GM21786 (cell line): ENCODE measurements around the gene SUDS3.
"Not testable (repeated sequence)": the region's sequence is repeated elsewhere in the genome, so short reads cannot be mapped to it uniquely, and the experiment has no call there.

Experiments used
- ATAC-seq: cut with Tn5 transposase; IDR thresholded peaks from one replicate; pipeline ENCODE4 v1.9.1; 2021; ENCODE audit not compliant: unreplicated experiment

SUDS3 gene

GRCh38 chr12:118376089-118377020, at the start of gene SUDS3:
Gene SUDS3, plus strand, starts transcription at chr12:118376555. Its CDS starts 137 bp downstream, at chr12:118376692.
- no peak for ATAC-seq

DNA sequence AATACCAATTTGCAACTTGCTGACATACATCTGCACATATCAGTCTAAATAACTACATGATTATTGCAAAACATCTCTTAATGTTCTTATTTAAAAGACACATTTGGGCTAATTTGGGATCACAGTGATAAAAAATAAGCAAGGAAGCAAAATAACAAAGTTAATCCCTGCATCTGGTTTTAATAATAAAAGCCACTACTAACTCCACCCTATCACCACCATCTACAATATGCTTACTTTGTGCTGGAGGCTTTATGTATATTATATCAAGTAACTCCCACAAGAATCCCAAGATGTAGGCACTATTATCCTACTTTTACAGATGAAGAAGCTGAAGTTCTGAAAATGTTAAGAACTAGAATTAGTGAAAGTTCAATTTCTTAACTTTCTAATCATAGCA, 49.4 kb upstream of the SUDS3 start:
- no peak for ATAC-seq

GRCh38 chr12:118327391-118327790, 49.0 kb upstream of the SUDS3 start:
- ATAC-seq = no peak

DNA sequence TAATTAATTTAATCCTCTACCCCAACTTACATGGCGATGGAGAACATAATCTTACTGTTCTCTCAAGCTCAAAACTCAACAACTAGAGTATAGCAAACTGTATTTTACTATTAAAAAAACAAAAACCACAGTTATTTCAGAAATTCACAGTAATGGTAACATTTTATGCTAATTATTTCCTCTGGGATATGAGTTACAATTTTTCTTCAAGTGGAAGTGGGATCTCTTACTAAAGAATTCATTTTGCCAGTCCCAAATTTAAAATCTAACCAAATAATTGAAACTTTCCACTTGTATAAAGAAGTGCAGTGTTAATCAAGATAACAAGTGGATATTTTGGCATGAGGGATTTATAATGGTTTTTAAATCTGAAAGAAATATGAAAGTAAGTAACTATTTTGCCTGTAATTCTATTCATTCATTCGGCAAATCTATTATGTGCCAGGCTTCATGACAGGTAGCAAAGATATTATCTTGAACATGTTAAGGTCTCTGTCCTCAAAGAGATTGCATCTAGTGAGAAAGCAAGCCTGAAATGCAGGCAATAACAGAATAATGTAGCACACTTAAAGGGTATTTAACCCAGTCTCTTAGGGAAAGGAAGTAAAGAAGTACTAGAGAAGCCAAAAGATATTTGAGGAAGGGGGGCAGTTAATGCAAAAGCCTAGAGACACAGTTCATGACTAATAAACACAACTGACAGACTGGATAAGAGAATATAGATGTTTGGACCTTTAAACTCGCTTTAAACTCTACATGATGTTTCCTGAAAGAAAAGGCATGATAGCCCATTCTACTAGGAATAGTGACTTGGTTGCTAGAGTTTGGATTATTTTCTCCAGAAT, 47.6 kb upstream of the SUDS3 start:
- ATAC-seq = no peak

DNA sequence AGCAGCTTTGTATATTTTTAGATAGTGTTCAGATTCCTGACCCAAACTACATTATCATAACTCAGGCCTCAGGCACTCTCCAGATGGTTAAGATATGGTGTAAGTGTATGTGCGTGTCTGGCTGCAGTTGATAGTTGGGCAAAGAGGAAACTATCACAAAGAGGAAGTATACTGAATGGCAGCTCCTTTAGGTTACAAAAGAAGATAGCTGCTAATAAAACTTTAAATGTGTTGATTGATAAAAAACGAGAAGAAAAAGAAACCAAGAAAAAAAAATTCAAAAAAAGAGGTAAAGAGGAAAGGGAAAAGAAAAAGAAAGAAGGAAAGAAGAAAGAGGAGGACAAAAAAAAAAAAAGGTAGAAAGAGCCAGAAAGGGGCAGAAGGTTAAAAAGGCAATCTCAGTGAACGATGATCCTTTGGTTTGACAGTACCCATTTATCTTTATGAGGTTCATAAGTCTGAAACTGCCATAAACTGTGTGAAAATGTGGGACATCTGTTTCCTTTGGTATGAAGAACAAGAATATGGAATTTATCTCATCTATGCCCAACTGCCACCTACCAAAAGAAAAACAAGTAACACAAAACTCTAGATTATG, 45.8 kb upstream of the SUDS3 start:
- ATAC-seq = peak; percentile 83

GRCh38 chr12:118332511-118332910, 43.8 kb upstream of the SUDS3 start:
- no peak for ATAC-seq

GRCh38 chr12:118334241-118334640, 42.1 kb upstream of the SUDS3 start:
- no peak for ATAC-seq

DNA sequence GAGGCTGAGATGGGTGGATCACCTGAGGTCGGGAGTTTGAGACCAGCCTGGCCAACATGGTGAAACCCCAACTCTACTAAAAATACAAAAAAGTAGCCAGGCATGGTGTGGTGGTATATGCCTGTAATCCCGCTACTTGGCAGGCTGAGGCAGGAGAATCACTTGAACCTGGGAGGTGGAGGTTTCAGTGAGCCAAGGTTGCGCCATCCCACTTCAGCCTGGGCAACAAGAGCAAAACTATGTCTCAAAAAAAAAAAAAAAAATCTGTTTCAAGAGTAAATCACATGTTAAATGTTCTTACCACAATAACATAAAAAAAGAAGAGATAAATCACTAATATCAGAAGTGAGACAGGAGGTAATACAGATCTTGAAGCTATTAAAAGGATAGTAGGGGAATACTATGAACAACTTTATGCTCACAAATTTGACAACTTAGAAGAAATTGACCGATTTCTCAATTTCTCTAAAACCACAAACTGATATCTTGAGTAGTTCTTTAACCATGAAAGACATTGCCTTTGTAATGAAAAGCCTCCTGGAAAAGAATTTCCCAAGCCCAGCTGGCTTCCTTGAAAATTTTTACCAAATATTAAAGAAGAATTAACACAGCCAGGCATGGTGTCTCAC, 41.3 kb upstream of the SUDS3 start:
- no peak for ATAC-seq

GRCh38 chr12:118336123-118336522, 40.2 kb upstream of the SUDS3 start:
- ATAC-seq = no peak

- no peak for ATAC-seq
Observed at GRCh38 chr12:118337194-118337838, 39.0 kb upstream of the SUDS3 start.

DNA sequence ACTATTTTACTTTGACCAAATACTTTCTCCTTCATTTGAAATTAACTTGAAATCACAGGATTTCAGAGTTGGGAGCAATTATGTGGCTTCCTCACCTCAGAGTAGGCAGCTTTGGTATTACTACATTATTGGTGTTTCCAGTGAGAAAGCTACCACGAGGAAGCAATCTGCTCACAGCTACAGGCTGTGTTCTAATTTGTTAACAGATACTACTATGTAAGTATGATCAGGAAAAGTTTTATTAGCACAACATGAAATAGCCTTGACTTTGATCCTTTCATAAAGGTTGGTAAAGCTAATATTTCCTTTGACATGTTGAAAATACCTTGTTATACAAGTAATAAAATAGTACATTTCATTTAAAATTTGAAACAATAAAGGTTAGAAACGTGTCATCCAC, 34.3 kb upstream of the SUDS3 start:
- no peak for ATAC-seq

DNA sequence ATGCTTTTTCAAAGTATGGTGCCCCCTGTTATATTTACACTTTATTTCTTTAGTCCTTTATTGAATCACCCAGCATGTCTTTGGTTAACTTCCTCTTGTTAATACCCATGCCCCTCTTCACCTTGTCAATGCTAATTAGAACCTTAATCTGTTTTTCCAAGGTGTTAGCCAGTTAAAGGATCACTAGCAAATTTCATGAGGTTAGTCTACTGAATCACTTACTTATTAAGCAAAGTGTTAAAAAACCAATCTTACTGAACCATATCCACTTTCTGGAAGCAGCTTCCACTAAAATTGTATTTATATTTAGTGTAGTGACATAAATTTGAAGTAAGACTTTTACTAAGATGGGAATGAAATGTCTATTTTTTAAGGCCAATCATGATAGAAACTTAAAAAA, 31.5 kb upstream of the SUDS3 start:
- no peak for ATAC-seq

DNA sequence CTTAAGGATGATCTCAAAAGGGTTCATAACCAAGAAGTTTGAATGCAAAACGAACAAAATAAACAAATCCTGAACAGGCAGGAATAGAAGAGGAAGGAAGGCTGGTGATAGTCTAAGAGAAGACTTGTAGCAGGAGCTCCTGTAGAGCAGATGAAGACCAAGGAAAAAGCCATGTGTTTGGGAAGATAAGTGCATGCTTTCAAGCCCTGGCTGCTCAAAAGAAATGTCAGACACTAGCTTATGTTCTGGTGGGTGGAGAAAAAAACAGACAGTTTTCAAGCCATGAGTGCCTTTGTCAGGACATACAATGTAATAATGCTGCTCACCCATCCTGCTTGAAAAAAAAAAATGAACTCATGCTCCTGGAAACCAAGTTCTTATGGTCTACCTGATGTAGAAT, 31.0 kb upstream of the SUDS3 start:
- ATAC-seq = no peak

DNA sequence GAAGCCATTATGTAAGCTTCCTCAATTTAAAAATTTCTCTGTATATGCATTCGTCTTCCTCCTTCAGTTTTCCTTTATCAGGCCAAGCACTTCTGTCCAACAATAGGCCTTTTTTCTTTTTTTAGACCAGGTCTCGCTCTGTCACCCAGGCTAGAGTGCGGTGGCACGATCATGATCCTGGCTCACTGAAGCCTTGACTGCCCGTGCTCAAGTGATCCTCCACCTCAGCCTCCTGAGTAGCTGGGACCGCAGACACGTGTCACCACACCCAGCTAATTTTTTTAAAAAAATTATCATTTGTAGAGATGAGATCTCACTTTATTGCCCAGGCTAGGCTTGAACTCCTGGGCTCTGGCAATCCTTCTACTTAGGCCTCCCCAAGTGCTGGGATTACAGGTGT, 29.5 kb upstream of the SUDS3 start:
- peak; percentile 69 for ATAC-seq

- no peak for ATAC-seq
Observed at GRCh38 chr12:118347916-118348315, 28.4 kb upstream of the SUDS3 start.

DNA sequence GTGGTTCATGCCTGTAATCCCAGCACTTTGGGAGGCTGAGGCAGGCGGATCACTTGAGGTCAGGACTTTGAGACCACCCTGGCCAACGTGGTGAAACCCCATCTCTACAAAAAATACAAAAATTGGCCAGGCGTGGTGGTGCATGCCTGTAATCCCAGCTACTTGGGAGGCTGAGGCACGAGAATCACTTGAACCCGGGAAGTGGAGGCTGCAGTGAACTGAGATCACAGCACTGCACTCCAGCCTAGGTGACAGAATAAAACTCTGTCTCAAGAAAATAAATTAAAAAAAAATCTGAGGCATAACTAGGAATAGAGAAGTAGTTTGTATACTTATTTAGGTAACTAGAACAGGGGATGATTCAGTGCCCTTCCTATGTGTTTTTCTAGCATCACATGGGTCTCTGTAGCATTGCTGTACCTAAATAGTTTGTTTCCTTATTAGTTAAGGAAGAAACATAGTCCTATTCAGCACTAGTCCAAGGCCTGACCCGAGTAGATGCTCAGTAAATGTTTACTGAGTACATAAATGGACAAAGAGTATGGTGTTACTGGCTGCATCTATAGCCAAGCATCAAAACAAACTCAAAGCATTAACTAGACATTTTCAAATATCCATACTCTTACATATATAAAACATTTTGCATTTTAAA, 25.3 kb upstream of the SUDS3 start:
- ATAC-seq = no peak

- ATAC-seq = no peak
Observed at GRCh38 chr12:118353721-118354120, 22.6 kb upstream of the SUDS3 start.

- ATAC-seq = not testable (repeated sequence)
Observed at GRCh38 chr12:118354503-118354902, 21.9 kb upstream of the SUDS3 start.

- no peak for ATAC-seq
Observed at GRCh38 chr12:118354903-118355302, 21.5 kb upstream of the SUDS3 start.

- no peak for ATAC-seq
Observed at GRCh38 chr12:118355843-118356242, 20.5 kb upstream of the SUDS3 start.
